ENCODE data around the gene COL7A1. TPM values are rescaled to one million over a fixed set of nuclear protein-coding genes. Genes with fewer than 3 reads are reported as not detected.
"Not testable (repeated sequence)": the region's sequence is repeated elsewhere in the genome, so short reads cannot be mapped to it uniquely, and the experiment has no call there.

The COL7A1 gene
- total and polyA plus RNA-seq, 2 of the 13 experiments (the other 11 are each of a cell fraction or from before 2014, with no cell fraction given) = 2.7 to 11.7 TPM

DNA sequence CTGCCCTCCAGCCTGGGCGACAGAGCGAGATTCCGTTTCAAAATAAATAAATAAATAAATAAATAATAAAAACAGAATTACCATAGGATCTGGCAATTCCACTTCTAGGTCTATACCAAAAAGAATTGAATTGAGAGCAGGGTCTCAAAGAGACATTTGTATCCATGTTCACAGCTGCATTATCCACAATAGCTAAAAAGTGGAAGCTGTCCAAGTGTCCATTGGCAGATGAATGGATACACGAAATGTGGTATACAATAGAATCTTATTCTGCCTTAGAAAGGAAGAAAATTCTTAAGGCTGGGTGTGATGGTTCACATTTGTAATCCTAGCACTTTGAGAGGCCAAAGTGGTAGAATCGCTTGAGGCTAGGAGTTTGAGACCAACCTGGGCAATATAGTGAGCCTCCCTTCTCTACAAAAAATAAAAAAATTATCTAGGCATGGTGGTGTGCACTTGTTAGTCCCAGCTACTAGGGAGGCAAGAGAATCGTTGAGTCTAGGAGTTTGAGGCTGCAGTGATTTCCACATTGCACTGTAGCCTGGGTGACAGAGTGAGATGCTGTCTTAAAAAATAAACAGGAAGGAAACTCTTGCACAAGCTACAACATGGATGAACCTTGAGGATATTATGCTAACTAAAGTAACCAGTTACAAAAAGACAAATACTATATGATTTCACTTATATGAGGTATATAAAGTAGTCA lies 62.7 kb downstream of the COL7A1 start (continued):
- TF ChIP-seq IRX3 (CRISPR knock-in tag; IDR thresholded peaks at IDR 0.05; ENCODE audit: borderline replicate concordance, low read depth) (no peak), DMAP1 (CRISPR knock-in tag; IDR thresholded peaks at IDR 0.05) (no peak)
- TF ChIP-seq, protein P1, sequence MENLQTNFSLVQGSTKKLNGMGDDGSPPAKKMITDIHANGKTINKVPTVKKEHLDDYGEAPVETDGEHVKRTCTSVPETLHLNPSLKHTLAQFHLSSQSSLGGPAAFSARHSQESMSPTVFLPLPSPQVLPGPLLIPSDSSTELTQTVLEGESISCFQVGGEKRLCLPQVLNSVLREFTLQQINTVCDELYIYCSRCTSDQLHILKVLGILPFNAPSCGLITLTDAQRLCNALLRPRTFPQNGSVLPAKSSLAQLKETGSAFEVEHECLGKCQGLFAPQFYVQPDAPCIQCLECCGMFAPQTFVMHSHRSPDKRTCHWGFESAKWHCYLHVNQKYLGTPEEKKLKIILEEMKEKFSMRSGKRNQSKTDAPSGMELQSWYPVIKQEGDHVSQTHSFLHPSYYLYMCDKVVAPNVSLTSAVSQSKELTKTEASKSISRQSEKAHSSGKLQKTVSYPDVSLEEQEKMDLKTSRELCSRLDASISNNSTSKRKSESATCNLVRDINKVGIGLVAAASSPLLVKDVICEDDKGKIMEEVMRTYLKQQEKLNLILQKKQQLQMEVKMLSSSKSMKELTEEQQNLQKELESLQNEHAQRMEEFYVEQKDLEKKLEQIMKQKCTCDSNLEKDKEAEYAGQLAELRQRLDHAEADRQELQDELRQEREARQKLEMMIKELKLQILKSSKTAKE (CRISPR knock-in tag; IDR thresholded peaks at IDR 0.05; ENCODE audit: borderline replicate concordance) = no peak

DNA sequence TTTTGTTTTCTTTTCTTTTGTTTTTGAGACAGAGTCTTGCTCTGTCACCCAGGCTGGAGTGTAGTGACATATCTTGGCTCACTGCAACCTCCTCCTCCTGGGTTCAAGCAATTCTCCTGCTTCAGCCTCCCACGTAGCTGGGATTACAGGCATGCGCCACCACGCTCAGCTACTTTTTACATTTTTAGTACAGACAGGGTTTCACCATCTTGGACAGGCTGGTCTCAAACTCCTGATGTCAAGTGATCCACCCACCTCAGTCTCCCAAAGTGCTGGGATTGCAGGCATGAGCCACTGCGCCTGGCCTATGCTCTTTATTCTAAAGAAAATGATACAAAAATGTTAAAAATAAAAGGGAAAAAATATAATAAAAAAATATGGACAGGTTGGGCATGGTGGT lies 64.4 kb downstream of the COL7A1 start:
- H3K9me3 ChIP-seq (ENCODE audit: low read length); H3K4me2 ChIP-seq (ENCODE audit: low read depth, low read length); CTCF ChIA-PET (ENCODE audit: low intra/inter-chr PET ratio, low total read pairs); H3K9ac ChIP-seq (ENCODE audit: insufficient read depth, low read depth, low read length); H4K20me1 ChIP-seq (ENCODE audit: insufficient read depth, low read length); in situ Hi-C loops (cut with HindIII; ENCODE audit: extremely low pct_ligation_motif_present, low pct_unique_long_range_greater_than_20kb); H3K27me3 ChIP-seq (ENCODE audit: control insufficient read depth in 1 of 2, insufficient read depth in 2 of 2, low read length in 2 of 2); intact Hi-C loops (cut with micrococcal nuclease; ENCODE audit: unreplicated experiment); FAIRE-seq; BruUV-seq (replicated peaks); H2AFZ ChIP-seq (ENCODE audit: low read length); H3K79me2 ChIP-seq (ENCODE audit: insufficient read depth, low read length); H3K27ac ChIP-seq (ENCODE audit: extremely low read length, insufficient read depth, low read length); H3K4me3 ChIP-seq (replicated peaks in 1 of 3; ENCODE audit: insufficient read depth in 1 of 3, low read depth in 2 of 3, low read length in 3 of 3); POLR2A ChIA-PET; DNase-seq (ENCODE audit: low spot score); H3K4me1 ChIP-seq (ENCODE audit: insufficient read depth, low read length); ATAC-seq: not testable (repeated sequence)
- peaks cover 17 to 55% of the 10 kb centered on the region in 2 experiments for H3K36me3 ChIP-seq (replicated peaks in 1 of 2; ENCODE audit: control insufficient read depth in 1 of 2, insufficient read depth in 2 of 2, low read length in 2 of 2)
- 97% methylated on average over 4 of the region's 4 CpGs for WGBS (ENCODE audit: low lambda C conversion rate)

DNA sequence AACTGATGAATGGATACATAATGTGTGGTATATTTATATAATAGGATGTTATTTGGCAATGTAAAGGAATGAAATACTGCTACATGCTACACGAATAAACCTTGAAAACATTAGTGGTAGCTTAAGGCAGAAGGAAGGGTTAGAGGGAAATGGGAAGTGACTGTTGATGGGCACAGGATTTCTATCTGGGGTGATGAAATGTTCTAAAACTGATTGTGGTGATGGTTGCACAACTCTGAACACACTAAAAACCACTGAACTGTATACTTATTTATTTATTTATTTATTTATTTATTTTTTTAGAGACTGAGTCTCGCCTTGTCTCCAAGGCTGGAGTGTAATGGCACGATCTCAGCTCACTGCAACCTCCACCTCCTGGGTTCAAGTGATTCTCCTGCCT lies 66.4 kb downstream of the COL7A1 start:
- TF ChIP-seq ZNF30 (CRISPR knock-in tag; IDR thresholded peaks at IDR 0.05) (no peak), CEBPB (IDR thresholded peaks at IDR 0.05; ENCODE audit: borderline replicate concordance, low read depth, low read length) (0 out of 2 replicates have a peak, but pooled peaks have one; percentile 4), POLR2AphosphoS5 (IDR thresholded peaks at IDR 0.05; ENCODE audit: low read depth, low read length) (0 out of 2 replicates have a peak, but pooled peaks have one; percentile 19)
- TF ChIP-seq, protein P2, sequence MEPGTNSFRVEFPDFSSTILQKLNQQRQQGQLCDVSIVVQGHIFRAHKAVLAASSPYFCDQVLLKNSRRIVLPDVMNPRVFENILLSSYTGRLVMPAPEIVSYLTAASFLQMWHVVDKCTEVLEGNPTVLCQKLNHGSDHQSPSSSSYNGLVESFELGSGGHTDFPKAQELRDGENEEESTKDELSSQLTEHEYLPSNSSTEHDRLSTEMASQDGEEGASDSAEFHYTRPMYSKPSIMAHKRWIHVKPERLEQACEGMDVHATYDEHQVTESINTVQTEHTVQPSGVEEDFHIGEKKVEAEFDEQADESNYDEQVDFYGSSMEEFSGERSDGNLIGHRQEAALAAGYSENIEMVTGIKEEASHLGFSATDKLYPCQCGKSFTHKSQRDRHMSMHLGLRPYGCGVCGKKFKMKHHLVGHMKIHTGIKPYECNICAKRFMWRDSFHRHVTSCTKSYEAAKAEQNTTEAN (CRISPR knock-in tag; conservative IDR thresholded peaks at IDR 0.05) = no peak
- H3K4me2 ChIP-seq (ENCODE audit: low read depth, low read length) = no peak overlapping the region
- DNase-seq (ENCODE audit: low spot score) = no peak
- no TSS peak for BruUV-seq (replicated peaks)
- intact Hi-C loops (cut with micrococcal nuclease; ENCODE audit: unreplicated experiment) (no loop called here), in situ Hi-C loops (cut with HindIII; ENCODE audit: extremely low pct_ligation_motif_present, low pct_unique_long_range_greater_than_20kb) (no loop called here)
- no peaks in the 10 kb centered on the region for H4K20me1 ChIP-seq (ENCODE audit: insufficient read depth, low read length)
- no peaks in the 10 kb centered on the region for H3K9me3 ChIP-seq (ENCODE audit: low read length)
- no peaks in the 10 kb centered on the region for H3K27me3 ChIP-seq (ENCODE audit: control insufficient read depth in 1 of 2, insufficient read depth in 2 of 2, low read length in 2 of 2)
- peaks cover 11 to 52% of the 10 kb centered on the region in 2 experiments for H3K36me3 ChIP-seq (replicated peaks in 1 of 2; ENCODE audit: control insufficient read depth in 1 of 2, insufficient read depth in 2 of 2, low read length in 2 of 2)
- POLR2A ChIA-PET = no interaction called here
- 94% methylated on average over 3 of the region's 3 CpGs for WGBS (ENCODE audit: low lambda C conversion rate)
- CTCF ChIA-PET (ENCODE audit: low intra/inter-chr PET ratio, low total read pairs) = no interaction called here
- FAIRE-seq = no peak
- ATAC-seq = no peak
- no peak overlapping the region for H2AFZ ChIP-seq (ENCODE audit: low read length)
- H3K9ac ChIP-seq (ENCODE audit: insufficient read depth, low read depth, low read length) = no peak overlapping the region
- H3K79me2 ChIP-seq (ENCODE audit: insufficient read depth, low read length) = no peaks in the 10 kb centered on the region
- H3K4me3 ChIP-seq (replicated peaks in 1 of 3; ENCODE audit: insufficient read depth in 1 of 3, low read depth in 2 of 3, low read length in 3 of 3) = no peak overlapping the region
- H3K27ac ChIP-seq (ENCODE audit: extremely low read length, insufficient read depth, low read length) = no peak overlapping the region
- H3K4me1 ChIP-seq (ENCODE audit: insufficient read depth, low read length) = no peaks in the 10 kb centered on the region

Data from HepG2 (cell line).